ENCODE data around the gene MPO.

DNA sequence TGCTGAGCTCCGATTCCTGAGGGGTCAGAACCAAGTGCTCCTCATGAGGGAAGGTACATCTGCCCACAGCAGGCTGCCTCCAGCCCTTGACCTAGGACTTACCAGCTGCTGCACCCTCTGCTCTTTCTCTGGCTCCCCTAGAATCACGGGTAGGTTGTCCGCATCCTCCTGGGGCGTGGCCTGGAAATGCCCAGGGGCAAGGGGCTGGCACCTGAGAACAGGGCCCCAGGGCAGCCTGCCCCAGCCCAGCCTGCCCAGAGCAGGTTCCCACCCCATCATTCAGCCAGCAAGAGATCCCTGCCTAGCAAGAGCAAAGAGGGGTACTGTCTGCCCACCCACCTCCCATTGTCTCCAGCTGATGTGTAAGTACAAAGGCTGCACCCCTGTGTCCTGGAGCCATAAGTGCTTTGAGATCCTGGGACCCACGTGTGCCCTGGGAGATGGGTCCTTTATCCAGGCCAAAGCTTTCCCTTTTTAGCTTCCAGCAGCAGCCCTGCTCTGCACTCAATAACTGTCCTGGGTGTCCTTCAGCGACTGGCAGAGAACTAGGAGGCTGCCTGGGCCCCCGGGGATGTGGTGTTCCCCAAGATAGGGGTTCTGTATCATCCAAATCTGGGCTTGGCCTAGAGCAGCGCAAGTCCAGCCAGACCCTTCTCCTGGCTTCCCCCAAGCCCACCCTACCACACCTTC is 42.8 kb upstream of the MPO start:
- TF ChIP-seq, protein P1, sequence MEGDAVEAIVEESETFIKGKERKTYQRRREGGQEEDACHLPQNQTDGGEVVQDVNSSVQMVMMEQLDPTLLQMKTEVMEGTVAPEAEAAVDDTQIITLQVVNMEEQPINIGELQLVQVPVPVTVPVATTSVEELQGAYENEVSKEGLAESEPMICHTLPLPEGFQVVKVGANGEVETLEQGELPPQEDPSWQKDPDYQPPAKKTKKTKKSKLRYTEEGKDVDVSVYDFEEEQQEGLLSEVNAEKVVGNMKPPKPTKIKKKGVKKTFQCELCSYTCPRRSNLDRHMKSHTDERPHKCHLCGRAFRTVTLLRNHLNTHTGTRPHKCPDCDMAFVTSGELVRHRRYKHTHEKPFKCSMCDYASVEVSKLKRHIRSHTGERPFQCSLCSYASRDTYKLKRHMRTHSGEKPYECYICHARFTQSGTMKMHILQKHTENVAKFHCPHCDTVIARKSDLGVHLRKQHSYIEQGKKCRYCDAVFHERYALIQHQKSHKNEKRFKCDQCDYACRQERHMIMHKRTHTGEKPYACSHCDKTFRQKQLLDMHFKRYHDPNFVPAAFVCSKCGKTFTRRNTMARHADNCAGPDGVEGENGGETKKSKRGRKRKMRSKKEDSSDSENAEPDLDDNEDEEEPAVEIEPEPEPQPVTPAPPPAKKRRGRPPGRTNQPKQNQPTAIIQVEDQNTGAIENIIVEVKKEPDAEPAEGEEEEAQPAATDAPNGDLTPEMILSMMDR (IDR thresholded peaks at IDR 0.05) = no peak
- TF ChIP-seq POLR2A (IDR thresholded peaks at IDR 0.05) = no peak

Data from stomach (tissue), 4 donors.